MM.1S (cell line): Measurements from ENCODE around the gene COL18A1.

Experiments used
- DNase-seq: peaks from one replicate; pipeline ENCODE4 v3.0.0-alpha.2; 2015
- H2AFZ ChIP-seq: fragments of 300-600 bp; sonication (generic); 2 replicates; pipeline ENCODE4 v1.6.0; 2016; ENCODE audit warnings: antibody characterized with exemption, low read length
- H3F3A ChIP-seq: fragments of 300-600 bp; sonication (generic); 2 replicates; pipeline ENCODE4 v1.6.1; 2016; ENCODE audit warnings: mild to moderate bottlenecking, antibody characterized with exemption, low read length, moderate library complexity, mixed read lengths; ENCODE audit not compliant: insufficient read depth
- H3K27ac ChIP-seq: fragments of 300-600 bp; sonication (generic); 2 replicates; pipeline ENCODE4 v1.5.1; 2016; ENCODE audit warnings: mild to moderate bottlenecking, low read length
- H3K27me3 ChIP-seq: fragments of 300-600 bp; sonication (generic); replicated peaks from 2 replicates; pipeline ENCODE4 v1.6.0; 2016; ENCODE audit warnings: low read length; ENCODE audit not compliant: insufficient read depth
- H3K36me3 ChIP-seq: fragments of 300-600 bp; sonication (generic); replicated peaks from 2 replicates; pipeline ENCODE4 v1.6.1; 2016; ENCODE audit warnings: mild to moderate bottlenecking, low read length, mixed read lengths; ENCODE audit not compliant: insufficient read depth
- H3K4me1 ChIP-seq: fragments of 300-600 bp; sonication (generic); 2 replicates; pipeline ENCODE4 v1.6.1; 2016; ENCODE audit warnings: low read length, mixed read lengths
- H3K4me2 ChIP-seq: fragments of 300-600 bp; sonication (generic); 2 replicates; pipeline ENCODE4 v1.6.0; 2016; ENCODE audit warnings: low read depth, low read length
- H3K4me3 ChIP-seq: fragments of 300-600 bp; sonication (generic); 2 replicates; pipeline ENCODE4 v1.5.1; 2016; ENCODE audit warnings: low read length, mixed read lengths
- H3K79me2 ChIP-seq: fragments of 300-600 bp; sonication (generic); 2 replicates; pipeline ENCODE4 v1.6.1; 2016; ENCODE audit warnings: mixed run types, low read length, mixed read lengths
- H3K9ac ChIP-seq: fragments of 300-600 bp; sonication (generic); 2 replicates; pipeline ENCODE4 v1.6.1; 2016; ENCODE audit warnings: low read length, mixed read lengths
- H3K9me2 ChIP-seq: fragments of 300-600 bp; sonication (generic); replicated peaks from 2 replicates; pipeline ENCODE4 v1.6.1; 2016; ENCODE audit warnings: mild to moderate bottlenecking, low read length, mixed read lengths; ENCODE audit not compliant: insufficient read depth
- H3K9me3 ChIP-seq: fragments of 300-600 bp; sonication (generic); replicated peaks from 2 replicates; pipeline ENCODE4 v1.6.1; 2016; ENCODE audit warnings: mild to moderate bottlenecking, low read length, mixed read lengths; ENCODE audit not compliant: insufficient read depth
- H4K20me1 ChIP-seq: fragments of 300-600 bp; sonication (generic); 2 replicates; pipeline ENCODE4 v1.6.1; 2016; ENCODE audit warnings: mild to moderate bottlenecking, low read length, moderate library complexity, mixed read lengths; ENCODE audit not compliant: insufficient read depth
- CTCF ChIP-seq: fragments of 300-600 bp; sonication (generic); IDR thresholded peaks from 2 replicates; pipeline ENCODE4 v1.5.1; 2016; ENCODE audit warnings: antibody characterized with exemption, low read length, mixed read lengths
- EZH2 ChIP-seq: fragments of 300-600 bp; sonication (generic); optimal IDR thresholded peaks from 2 replicates; pipeline ENCODE3; 2017; ENCODE audit warnings: low read depth, mild to moderate bottlenecking, antibody characterized with exemption, low read length, mixed read lengths
- EZH2phosphoT487 ChIP-seq: fragments of 300-600 bp; sonication (generic); IDR thresholded peaks from 2 replicates; pipeline ENCODE4 v1.6.1; 2018; ENCODE audit warnings: antibody characterized with exemption, low read length

The COL18A1 gene

GRCh38 chr21:45542242-45542666 is 137.3 kb downstream of the COL18A1 start, which contains the start of gene SLC19A1:
SLC19A1 (minus strand) TSS chr21:45542440; CDS start chr21:45537959, 4,481 bp downstream.
- H3K4me1 ChIP-seq, result peaks cover 6% of the 10 kb centered on the region; the same call in 1 of the 2 replicates
- no peaks in the 10 kb centered on the region for H3F3A ChIP-seq
- peak within 1 kb of the TSS; percentile 81 for H3K9ac ChIP-seq
- H3K27me3 ChIP-seq, result peaks cover 26% of the 10 kb centered on the region
- no peaks in the 10 kb centered on the region for H3K36me3 ChIP-seq
- no peak for TF ChIP-seq EZH2phosphoT487
- no peak for TF ChIP-seq EZH2
- no peak for TF ChIP-seq CTCF
- H2AFZ ChIP-seq, result peak within 1 kb of the TSS; percentile 63
- peak; percentile 87 for DNase-seq
- peak within 1 kb of the TSS; percentile 85 for H3K4me2 ChIP-seq
- peak within 1 kb of the TSS; percentile 65 for H3K4me3 ChIP-seq
- H3K9me2 ChIP-seq, result no peaks in the 10 kb centered on the region
- peak within 1 kb of the TSS; percentile 2; the same call in 1 of the 2 replicates for H3K27ac ChIP-seq
- H4K20me1 ChIP-seq, result no peaks in the 10 kb centered on the region
- H3K79me2 ChIP-seq, result peaks cover 42% of the 10 kb centered on the region
- H3K9me3 ChIP-seq, result no peaks in the 10 kb centered on the region

GRCh38 chr21:45542667-45543370 is 137.9 kb downstream of the COL18A1 start:
- peak overlapping the region; percentile 63 for H2AFZ ChIP-seq
- no peaks in the 10 kb centered on the region for H3K9me3 ChIP-seq
- TF ChIP-seq EZH2phosphoT487 (no peak), CTCF (no peak), EZH2 (no peak)
- no peaks in the 10 kb centered on the region for H3K36me3 ChIP-seq
- no peak for DNase-seq
- H3K9me2 ChIP-seq, result no peaks in the 10 kb centered on the region
- H3K4me1 ChIP-seq, result peaks cover 6% of the 10 kb centered on the region; the same call in 1 of the 2 replicates
- H3K4me3 ChIP-seq, result peak overlapping the region; percentile 52
- H3F3A ChIP-seq, result no peaks in the 10 kb centered on the region
- H3K4me2 ChIP-seq, result peak overlapping the region; percentile 85
- peak overlapping the region; percentile 42; the same call in 1 of the 2 replicates for H3K9ac ChIP-seq
- H3K27ac ChIP-seq, result no peak overlapping the region
- peaks cover 31% of the 10 kb centered on the region for H3K27me3 ChIP-seq
- H3K79me2 ChIP-seq, result peaks cover 40% of the 10 kb centered on the region
- H4K20me1 ChIP-seq, result no peaks in the 10 kb centered on the region

GRCh38 chr21:45543371-45543709 is 138.4 kb downstream of the COL18A1 start:
- Histone ChIP-seq H3K9me3 (no peaks in the 10 kb centered on the region), H3K79me2 (peaks cover 35% of the 10 kb centered on the region), H3K4me2 (no peak overlapping the region), H3F3A (no peaks in the 10 kb centered on the region), H3K9ac (no peak overlapping the region), H3K9me2 (no peaks in the 10 kb centered on the region), H4K20me1 (no peaks in the 10 kb centered on the region), H3K4me1 (peaks cover 6% of the 10 kb centered on the region; the same call in 1 of the 2 replicates), H3K4me3 (no peak overlapping the region), H3K27me3 (peaks cover 37% of the 10 kb centered on the region), H3K36me3 (no peaks in the 10 kb centered on the region), H2AFZ (no peak overlapping the region), H3K27ac (no peak overlapping the region)
- no peak for DNase-seq
- no peak for TF ChIP-seq EZH2
- no peak for TF ChIP-seq EZH2phosphoT487
- no peak for TF ChIP-seq CTCF
